GM06990 (cell line): ENCODE data around the gene GGN.

ENCODE experiments used
- DNase-seq: peaks from one replicate; pipeline ENCODE4 v3.0.0-alpha.2; 2011; ENCODE audit not compliant: insufficient read length; ENCODE audit errors: extremely low read depth
- H3K27me3 ChIP-seq: replicated peaks from 2 replicates; pipeline ENCODE4 v1.6.0; 2011; ENCODE audit warnings: low read length; ENCODE audit not compliant: control insufficient read depth, insufficient read depth
- H3K36me3 ChIP-seq: 2 replicates; pipeline ENCODE4 v1.5.1; 2011; ENCODE audit warnings: low read length; ENCODE audit not compliant: control insufficient read depth, insufficient read depth
- H3K4me3 ChIP-seq: replicated peaks from 2 replicates; pipeline ENCODE4 v1.5.1; 2011; ENCODE audit warnings: low read depth, mild to moderate bottlenecking, control low read depth, low read length
- TF ChIP-seq, protein P1 (sequence below): IDR thresholded peaks from 2 replicates; pipeline ENCODE4 v1.5.1; 2011; ENCODE audit warnings: low read length, control low read depth, mild to moderate bottlenecking, inconsistent platforms; ENCODE audit not compliant: insufficient read depth, poor library complexity, severe bottlenecking

GGN gene

DNA sequence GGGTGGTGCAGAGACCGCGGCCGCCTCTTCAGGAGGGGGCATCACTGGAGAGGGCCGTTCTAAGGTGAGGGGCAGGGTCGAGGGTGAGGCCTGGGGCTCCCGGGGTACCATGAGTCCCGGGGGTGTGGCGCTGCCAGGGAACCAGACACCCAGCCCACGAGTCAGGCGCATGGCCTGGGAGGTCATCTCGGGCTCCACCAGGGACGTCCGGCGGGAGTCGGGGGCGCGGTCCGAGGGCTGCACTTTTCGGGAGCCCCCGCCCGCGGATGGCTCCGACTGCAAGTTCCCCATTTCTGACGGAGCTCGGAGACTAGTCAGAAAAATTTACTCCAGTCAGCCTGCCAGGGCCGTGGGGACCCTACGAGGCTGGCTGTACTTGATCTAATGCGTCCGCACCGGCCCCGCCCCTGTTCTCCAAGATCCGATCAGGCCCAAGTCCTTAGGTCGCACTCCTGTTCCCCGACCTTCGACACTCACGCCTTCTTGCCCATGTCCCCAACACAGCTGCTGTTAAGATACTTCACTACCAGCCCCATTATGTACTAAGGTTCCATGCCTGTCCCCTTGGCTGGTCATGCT, 774 bp downstream of the GGN start:
- H3K4me3 ChIP-seq: peak overlapping the region; percentile 34
- peaks cover 21% of the 10 kb centered on the region for H3K36me3 ChIP-seq
- TF ChIP-seq, protein P1, sequence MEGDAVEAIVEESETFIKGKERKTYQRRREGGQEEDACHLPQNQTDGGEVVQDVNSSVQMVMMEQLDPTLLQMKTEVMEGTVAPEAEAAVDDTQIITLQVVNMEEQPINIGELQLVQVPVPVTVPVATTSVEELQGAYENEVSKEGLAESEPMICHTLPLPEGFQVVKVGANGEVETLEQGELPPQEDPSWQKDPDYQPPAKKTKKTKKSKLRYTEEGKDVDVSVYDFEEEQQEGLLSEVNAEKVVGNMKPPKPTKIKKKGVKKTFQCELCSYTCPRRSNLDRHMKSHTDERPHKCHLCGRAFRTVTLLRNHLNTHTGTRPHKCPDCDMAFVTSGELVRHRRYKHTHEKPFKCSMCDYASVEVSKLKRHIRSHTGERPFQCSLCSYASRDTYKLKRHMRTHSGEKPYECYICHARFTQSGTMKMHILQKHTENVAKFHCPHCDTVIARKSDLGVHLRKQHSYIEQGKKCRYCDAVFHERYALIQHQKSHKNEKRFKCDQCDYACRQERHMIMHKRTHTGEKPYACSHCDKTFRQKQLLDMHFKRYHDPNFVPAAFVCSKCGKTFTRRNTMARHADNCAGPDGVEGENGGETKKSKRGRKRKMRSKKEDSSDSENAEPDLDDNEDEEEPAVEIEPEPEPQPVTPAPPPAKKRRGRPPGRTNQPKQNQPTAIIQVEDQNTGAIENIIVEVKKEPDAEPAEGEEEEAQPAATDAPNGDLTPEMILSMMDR: no peak
- H3K27me3 ChIP-seq: peaks cover 1% of the 10 kb centered on the region
- no peak for DNase-seq

DNA sequence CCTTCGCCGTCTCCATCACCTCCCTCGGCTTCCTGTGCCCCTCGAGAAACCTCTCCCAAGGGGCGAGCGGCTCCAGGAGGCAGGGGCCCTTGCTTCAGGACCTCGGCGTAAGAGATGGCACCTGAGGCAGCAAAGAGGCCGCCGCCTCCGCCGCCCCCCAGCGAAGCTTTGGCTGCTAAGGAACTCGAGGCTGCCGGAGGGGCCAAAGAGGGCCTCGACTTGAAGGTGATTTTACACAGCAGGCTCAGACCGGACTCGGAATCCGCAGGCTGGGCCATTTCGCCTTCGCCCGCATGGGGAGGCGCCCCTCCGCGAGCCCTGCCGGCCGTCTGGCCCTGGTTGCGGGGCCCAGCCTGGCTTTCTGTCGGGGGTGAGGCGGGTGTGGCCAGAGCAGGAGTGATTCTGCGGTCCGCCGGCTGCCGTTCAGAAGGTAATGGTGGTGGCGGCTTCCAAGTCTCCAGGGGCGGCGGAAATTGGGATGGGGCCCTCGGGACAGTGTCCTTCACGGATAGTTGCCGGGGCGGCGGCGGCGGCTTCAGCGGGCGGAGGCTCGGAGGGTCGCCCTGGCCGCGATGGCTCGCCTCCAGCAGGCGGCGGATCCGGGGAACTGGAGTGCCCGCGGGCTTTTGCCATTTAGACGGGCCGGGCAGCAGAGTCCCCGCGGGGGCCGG, 1.4 kb downstream of the GGN start:
- peaks cover 27% of the 10 kb centered on the region for H3K36me3 ChIP-seq
- no peak for DNase-seq
- no peak overlapping the region for H3K4me3 ChIP-seq
- H3K27me3 ChIP-seq: peaks cover 1% of the 10 kb centered on the region
- TF ChIP-seq, protein P1: no peak

DNA sequence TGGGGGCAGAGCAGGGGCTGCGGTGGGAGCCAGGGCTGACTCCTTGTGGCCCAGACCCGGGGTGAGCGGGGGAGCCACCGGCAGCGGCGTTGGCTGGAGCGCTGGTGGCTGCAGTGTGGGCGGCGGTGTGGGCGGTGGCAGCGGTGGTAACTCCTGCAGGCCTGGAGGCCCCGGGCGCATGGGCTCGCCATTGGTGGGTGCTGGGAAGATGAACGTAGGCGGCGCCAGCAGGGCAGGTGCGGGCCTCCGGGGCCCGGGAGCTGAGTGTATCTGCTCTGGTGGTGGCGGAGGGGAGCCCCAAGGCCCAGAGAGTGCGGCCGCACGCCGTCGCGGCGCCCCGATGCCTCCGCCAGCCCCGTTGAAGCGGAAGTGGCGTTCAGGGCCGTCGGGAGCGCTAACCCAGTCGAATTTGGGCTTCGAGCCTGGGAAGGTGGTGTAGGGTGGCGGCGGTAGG, 2.0 kb downstream of the GGN start:
- H3K4me3 ChIP-seq: no peak overlapping the region
- peaks cover 33% of the 10 kb centered on the region for H3K36me3 ChIP-seq
- no peak for DNase-seq
- TF ChIP-seq, protein P1: no peak
- H3K27me3 ChIP-seq: peaks cover 1% of the 10 kb centered on the region

DNA sequence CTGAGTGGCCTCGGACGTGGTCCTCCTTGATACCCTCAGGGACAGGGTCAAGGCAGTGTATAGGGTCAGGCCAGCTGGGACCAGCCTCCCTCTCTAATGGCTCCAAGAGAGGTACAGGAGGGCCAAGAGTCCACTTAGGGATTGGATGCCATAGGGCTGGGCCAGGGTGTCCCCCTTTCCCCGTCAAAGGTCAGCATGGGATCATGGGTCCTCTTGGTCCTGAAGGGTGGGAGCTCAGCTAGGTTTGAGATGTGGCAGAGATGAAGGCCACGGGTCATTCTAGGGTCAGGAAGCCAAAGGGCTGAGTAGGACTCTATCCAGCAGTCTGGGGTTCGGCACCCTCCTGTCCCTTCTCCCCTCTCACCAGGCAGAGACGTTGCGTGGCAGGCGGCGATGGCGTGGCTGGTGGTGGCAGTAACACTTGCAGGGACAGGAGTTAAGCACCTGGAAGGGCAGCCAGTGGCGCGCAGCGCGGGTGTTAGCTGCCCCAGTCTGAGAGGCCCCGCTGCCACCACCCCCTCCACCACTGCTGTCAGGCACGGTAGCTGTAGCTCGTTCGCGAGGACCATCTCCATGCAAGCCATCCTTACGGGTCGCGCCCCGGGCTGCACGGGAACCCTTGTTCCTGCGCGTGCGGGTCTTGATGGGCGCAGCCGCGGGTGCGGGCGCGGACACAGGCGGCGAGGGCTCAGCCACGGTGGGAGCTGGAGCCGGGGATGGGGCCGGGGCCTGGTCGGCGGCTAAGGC, 2.6 kb downstream of the GGN start:
- TF ChIP-seq, protein P1: no peak
- H3K36me3 ChIP-seq: peaks cover 38% of the 10 kb centered on the region
- H3K4me3 ChIP-seq: no peak overlapping the region
- DNase-seq: no peak
- H3K27me3 ChIP-seq: peaks cover 1% of the 10 kb centered on the region

GRCh38 chr19:38384209-38385027, 3.4 kb downstream of the GGN start:
- TF ChIP-seq, protein P1: peak; percentile 43
- no peak for DNase-seq
- Histone ChIP-seq H3K27me3 (peaks cover 1% of the 10 kb centered on the region), H3K4me3 (no peak overlapping the region), H3K36me3 (peaks cover 40% of the 10 kb centered on the region)
